GM18505 (cell line): ENCODE results near the gene FOXI1.

Experiments
- ATAC-seq: cut with Tn5 transposase; IDR thresholded peaks from one replicate; pipeline ENCODE4 v1.9.1; 2021; ENCODE audit not compliant: unreplicated experiment
- POLR2A ChIP-seq: IDR thresholded peaks from 4 replicates; pipeline ENCODE4 v1.6.1; 2011; ENCODE audit warnings: borderline replicate concordance; ENCODE audit not compliant: insufficient read depth, insufficient read length; ENCODE audit errors: extremely low read depth

FOXI1 gene

DNA sequence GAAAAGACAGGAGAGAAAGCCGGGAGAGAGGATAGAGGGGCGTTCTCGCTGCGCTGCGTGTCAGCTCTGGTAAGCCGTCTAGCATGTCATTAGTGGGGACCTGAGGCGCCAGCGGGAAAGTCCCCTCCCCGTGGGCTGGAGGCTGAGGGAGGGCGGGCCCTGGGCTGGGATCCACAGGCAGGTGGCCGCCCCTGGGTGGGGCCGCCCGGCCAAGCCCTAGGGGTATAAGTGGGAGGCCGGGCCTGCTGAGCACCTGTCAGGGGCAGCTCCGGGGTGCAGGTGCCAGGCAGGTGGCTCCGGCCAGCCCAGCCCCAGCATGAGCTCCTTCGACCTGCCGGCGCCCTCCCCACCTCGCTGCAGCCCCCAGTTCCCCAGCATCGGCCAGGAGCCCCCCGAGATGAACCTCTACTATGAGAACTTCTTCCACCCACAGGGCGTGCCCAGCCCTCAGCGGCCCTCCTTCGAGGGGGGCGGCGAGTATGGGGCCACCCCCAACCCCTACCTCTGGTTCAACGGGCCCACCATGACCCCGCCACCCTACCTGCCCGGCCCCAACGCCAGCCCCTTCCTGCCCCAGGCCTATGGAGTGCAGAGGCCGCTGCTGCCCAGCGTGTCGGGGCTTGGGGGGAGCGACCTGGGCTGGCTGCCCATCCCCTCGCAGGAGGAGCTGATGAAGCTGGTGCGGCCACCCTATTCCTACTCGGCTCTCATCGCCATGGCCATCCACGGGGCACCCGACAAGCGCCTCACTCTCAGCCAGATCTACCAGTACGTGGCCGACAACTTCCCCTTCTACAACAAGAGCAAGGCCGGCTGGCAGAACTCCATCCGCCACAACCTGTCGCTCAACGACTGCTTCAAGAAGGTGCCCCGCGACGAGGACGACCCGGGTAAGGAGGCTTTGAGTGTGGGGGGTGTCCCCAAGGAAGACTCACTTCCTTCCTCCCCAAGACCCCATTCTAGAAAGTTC lies at the start of gene FOXI1:
Gene FOXI1, plus strand, starts transcription at position 256 of the 970 bp plus-strand sequence. Its CDS starts 61 bp downstream, at position 317.
- no peak for ATAC-seq
- no peak for TF ChIP-seq POLR2A

DNA sequence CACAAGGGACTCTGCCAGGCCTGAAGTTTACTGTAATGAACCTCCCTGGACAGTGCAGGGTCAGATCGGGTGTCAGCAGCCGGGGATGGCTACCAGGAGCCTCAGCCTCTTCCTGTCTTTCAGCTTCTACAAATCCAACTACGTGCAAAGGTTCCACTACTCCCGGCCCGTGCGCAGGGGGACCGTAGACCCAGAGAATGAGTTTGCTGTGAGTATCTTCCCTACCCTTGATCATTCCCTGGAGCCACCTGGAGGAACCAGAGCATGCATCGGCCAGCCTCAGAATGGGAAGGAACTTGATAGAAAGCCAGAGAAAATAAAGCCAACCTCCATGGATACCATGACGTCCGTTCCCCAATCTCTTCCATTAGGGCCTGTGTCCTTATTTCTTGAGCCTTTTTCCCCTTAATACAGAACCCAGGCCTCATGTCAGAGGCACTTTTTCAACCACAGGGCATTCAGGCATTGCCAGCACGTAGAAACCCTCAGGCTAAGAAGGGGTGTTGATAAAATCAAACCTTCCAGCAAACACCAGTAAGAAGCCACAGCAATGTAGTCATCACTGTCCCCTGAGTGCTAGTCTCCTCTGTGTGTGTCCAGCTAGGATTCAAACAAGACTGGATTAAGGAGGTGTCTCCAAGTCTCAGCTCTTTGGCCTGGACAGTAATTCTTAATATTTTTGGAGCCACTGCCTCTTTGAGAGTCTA lies 49.0 kb upstream of the FOXI1 start:
- ATAC-seq = no peak
- TF ChIP-seq POLR2A = no peak

DNA sequence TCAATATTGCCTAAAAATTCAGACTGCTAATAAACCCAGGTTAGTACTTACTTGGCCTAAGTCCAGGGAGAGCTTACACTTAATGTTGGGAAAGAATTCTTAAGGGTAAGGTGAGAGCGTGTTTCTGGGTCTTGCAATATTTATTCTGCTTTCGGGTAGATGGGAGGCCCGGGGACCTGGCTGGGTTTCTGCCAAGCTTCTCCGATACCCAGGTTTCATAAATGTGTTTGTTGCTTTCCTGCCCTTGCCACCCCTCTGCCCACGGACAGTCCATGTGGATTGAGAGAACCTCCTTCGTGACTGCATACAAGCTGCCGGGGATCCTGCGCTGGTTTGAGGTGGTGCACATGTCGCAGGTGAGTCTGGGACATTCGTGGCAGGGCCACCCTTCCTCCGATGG lies 48.4 kb upstream of the FOXI1 start:
- TF ChIP-seq POLR2A = no peak
- no peak for ATAC-seq

DNA sequence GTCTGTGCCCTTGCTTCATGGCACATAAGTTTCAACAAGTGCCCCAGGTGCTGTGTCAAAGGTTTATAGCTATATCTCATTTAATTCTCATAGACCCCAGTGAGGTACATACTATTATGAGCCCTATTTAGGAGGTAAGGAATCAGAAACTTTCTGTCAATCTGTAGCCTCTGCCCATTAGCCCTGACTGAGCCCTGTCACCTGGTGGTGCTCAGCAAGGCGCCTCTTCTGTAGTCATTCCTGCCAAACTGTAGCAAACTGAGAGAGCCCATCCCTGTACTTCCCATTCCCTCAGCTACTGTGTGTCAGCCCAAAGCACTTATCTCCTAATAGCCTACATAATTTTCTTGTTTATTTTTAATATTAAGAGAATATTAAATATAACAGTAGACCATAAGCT lies 46.5 kb upstream of the FOXI1 start:
- ATAC-seq = no peak

DNA sequence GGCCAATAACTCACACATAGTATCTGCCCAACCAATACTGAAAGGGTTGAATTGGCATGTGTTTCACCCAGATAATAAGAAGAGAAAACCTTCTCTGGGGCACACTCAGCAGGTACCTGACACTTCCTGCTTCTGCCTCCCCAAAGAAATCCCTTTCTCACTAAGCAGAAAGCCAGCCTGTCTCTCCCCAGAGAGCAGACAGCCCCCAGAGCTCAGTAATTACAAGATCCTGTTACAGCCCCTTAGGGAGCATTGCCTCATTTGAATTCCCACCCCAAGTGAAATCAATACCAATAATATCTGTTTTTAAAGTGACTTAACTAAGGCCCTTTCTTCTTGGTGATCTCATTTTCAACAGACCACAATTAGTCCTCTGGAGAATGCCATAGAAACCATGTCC lies 38.5 kb upstream of the FOXI1 start:
- TF ChIP-seq POLR2A = no peak
- no peak for ATAC-seq

More for the DNA sequence above, 46.5 kb upstream of the FOXI1 start:
- TF ChIP-seq POLR2A = no peak

DNA sequence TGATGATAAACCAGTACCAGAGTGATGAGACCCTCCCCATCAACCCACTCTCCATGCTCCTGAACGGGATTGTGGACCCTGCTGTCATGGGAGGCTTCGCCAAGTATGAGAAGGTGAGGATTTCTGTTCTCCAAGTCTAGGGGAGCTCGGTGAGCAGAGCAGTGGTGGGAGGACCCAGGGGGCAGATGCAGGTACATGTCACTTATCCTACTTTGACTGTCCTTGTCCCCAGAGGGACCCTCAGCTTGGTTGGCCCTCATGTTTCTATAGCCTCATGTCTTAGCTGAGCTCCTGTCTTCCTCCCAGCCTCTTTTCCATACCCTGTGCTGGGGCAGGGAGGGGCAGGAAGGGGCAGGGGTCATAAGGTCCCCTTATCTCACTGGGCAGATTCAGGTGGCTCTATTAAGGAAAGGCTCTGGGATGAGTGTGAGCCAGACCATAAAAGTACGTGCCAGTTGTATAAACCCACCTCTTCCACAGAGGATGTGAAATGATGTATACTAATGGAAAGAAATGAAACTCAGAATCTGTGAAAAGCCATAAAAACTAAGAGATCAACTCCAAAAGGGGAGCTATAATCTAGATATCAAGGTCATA lies 38.0 kb upstream of the FOXI1 start:
- no peak for TF ChIP-seq POLR2A
- ATAC-seq = no peak

DNA sequence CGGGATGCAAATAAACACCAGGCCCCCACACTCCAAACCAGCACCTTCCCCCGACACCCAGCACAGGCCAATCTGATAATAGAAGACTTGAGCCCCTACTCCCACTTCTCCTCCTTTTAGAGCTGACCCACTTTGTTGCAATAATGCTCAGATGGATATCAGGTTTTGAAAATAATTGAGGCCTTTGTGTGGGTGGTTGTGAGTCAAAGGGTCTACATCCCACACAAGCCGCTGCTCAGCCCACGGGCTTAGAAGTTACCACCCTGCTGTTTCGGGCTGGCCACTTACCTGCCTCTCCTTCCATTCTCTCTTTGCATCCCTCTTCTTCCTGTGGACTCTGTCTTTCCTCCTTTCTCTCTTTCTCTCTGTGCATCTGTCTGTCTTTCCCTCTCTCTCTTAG lies 36.2 kb upstream of the FOXI1 start:
- no peak for ATAC-seq
- no peak for TF ChIP-seq POLR2A

DNA sequence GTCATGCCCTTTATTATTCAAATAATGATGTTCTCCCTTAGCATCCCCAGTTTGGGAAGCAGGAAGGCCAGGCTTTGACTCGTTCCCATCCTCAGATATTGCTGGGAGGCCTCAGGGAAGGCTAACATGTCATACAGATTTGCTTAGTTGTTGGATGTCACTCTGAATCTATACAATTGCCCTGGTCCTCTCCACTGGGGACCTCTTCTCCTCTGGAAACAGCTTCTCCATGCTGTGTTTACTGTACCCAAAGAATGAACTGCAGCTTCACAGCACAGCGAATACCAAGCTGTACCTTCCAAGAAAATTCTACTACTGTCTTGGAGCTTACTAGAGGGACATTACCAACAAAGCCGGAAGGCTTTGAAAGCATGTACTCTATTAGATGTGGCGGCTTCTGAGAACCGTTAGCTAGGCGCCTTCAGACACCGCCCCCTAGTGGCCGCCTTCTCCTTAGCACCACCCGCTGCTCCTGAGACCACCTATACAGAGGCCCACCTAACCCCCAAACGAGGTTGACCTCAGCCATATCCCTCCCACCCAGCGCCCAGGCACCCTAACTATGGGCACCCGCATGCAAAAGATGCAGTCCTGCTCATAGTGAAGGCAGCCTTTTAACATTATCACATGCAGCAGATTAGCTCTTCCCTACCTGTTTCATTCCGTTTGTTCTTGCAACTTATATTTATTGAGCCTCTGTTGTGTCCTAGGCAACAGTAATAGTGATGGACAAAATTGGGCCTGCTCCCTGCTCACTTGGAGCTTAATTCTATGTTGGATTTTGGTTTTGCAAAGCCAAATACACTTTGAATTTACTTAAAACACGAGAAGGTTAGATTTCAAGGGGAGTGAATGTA lies 34.9 kb upstream of the FOXI1 start:
- no peak for ATAC-seq
- no peak for TF ChIP-seq POLR2A

DNA sequence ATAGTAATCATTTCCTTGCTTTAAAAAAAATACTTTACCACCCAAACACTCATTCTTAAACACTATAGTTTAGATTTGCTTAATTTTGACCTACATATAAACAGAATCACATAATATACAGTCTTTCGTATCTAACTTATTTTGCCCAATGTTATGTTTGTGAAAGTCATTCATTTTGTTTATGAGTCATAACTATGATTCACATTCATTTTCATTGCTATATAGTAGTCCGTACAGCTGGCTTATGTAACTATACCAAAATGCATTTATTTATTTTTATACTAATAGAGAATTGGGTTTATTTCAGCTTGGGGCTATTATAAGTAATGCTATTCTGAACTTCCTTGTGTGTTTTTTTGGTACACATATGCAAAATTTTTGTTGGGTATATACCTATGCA lies 33.9 kb upstream of the FOXI1 start:
- no peak for TF ChIP-seq POLR2A
- ATAC-seq = no peak

DNA sequence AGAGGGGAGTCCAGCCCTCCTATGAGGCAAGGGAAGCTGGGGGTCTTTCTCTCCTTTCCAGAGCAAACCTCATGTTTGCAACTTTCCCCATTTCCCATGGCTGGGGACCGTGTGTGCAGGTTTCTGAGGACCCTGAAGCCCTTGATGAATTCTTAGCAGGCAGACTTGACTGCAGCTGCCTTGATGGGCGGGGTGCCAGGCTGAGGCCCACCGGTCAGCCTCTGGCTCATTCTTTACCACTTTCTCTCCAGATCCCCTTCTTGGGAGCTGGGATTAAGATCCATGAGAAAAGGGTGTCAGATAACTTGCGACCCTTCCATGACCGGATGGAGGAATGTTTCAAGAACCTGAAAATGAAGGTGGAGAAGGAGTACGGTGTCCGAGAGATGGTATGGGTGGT lies 30.0 kb upstream of the FOXI1 start:
- no peak for ATAC-seq
- TF ChIP-seq POLR2A = no peak

DNA sequence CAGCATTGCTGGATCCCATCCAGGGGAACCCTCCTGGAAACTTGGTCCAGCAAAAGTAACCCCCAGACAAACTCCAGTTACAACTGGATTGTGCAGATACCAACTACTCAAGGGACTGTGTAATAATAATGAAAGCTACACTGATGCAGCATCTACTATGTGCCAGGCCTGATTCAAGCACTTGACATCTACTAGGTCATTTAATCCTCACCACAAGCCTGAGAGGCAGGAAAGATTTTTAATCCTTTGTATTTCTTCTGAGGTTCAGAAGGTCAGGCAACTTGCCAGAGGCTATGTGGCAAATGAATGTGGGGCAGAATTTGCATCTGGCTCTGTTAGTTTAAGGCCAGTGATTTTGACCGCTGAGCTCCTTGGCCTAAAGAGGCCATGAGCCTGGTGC lies 29.5 kb upstream of the FOXI1 start:
- ATAC-seq = no peak
- no peak for TF ChIP-seq POLR2A

DNA sequence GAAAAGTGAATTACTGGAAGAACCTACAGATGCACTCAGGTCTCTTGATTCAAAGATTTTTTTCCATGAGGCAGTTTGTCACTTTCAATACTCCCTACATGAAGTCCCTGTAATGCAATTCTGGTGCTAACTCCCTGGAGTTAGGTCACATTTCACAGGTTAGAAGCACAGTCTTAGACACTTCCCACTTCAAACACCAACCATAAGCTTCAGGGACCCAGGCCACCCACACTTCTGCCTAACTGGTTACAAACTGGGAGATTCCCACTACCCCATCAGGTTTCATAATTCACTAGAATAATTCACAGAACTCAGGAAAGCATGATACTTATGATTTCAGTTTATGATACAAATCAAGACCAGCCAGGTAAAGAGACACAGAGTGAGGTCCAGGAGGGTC lies 29.0 kb upstream of the FOXI1 start:
- TF ChIP-seq POLR2A = no peak
- ATAC-seq = no peak

DNA sequence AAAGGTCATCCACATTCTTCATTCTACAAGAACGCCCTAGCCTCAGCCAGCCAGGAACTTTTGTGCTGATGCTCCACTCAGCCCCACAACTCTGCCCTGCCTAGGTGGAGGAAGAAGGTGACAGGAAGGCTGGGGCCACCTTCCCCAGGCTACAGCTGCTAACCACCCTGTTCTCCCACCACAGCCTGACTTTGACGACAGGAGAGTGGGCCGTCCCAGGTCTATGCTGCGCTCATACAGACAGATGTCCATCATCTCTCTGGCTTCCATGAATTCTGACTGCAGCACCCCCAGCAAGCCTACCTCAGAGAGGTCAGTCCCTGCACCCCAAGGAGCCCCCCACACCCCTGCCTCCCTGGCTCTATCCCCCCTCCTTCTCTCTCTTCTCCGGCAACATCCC lies 28.2 kb upstream of the FOXI1 start:
- no peak for ATAC-seq
- no peak for TF ChIP-seq POLR2A
